Hippocampal formation (tissue), 2 donors: Measurements from ENCODE around the gene RNF207.

Source experiments
- DNase-seq, 2 donors: peaks; one replicate each; lab custom pipeline; 2025; lab: John Stamatoyannopoulos, UW

Gene RNF207

DNA sequence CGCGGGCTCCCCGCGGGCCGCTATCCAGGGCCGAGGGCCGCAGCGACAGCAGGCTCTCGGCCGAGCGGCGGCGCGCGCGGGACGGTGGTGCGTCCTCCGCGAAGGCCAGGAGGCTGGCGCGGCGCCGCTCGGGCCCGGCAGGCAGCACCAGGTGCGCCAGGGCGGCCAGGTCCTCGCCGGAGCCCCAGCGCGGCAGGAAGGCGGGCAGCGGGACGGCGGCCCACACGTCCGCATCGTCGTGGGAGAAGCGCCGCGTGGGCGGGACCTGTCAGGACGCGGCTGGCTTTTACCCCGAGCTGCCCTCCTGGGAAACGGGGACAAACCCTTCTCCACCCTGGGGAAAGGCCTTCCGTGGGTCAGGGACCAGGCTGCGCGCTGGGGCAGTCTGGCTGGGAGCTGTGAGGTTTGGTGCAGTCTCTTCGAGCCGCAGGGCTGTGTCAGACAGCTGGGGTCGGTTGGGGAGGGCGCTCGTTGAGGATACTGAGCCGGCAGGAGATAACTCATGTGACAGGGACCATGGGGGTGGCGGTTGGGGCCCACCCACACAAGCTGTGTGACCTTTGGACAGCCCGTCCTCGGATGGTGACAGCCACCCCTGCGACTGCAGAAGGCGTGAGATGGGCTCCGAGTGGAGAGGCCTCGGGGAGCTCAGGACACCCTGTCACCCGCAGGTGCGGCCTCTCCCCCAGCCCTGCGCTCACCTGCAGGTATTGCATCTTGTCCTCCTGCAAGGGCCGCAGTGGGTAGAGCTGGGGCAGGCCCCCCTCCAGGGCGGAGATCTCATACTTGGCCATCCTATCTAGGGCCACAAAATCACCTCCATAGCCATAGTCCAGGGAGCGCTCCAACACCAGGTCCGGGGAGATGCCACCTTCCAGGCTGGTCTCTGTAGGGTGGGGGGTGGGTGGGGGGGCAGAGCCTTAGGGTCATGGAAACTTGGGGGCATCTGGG is 44.1 kb downstream of the RNF207 start:
- no peak for DNase-seq

DNA sequence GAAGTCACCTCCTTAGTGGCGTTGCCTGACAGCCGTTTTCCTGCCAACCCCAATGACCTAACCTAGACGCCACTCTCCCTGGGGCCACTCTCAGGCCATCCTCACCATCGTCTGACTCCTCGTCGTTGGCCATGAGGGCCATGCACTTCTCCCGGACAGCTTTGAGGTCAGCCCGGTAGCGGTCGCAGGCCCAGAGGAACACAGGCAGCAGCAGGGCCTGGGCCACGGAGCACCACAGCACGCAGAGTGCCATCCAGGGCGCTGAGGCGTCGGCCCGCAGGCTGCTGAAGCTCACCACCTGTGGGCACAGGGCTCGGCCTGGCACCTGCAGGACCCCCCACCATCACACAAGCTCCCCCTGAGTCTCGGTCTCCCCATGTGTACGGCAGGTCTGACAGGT is 45.3 kb downstream of the RNF207 start:
- DNase-seq, result no peak

DNA sequence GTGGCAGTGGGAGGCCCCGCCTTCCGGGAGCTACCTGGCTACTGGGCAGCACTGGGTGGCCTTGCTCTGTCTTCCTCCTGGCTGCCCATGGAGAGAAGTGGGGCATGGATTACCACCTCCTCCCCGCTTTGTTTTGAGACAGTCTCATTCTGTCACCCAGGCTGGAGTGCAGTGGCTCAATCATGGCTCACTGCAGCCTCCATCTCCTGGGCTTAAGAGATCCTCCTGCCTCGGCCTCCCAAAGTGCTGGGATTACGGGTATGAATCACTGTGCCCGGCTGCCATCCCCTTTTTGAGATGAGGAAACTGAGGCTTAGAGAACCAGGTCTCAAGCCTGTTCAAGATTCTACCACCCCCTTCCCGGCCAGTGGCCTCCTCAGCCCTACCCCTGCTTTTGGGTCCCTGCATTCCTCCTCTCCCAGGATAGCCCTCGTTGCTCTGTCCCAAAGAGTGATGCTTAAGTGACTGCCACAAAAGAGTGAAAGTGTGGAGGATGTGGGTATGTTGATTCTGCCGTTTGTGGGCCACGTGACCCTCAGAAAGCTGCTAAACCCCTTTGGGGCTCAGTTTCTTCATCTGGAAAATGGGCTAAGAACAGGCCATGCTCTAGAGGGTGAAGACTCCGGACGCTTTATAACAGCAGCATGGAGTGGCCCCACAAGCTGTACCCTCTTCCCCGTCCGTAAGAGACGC is 45.9 kb downstream of the RNF207 start:
- DNase-seq, result no peak

DNA sequence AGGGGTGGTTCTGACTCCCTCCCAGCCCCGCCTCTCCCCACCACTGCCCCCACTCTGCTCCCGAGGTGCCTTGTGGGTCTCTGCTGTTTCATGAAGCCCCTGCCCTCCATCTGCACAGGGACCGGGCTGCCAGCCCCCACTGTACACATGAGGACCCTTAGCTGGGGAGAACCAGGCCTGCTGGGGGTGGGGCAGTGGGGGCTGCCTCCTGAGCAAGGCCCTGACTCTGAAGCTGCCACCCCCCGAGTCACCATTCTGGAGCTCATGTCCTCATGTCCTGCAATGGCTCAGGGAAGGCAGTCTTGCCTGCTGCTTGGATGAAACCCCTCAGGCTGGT is 46.4 kb downstream of the RNF207 start:
- DNase-seq, result no peak

DNA sequence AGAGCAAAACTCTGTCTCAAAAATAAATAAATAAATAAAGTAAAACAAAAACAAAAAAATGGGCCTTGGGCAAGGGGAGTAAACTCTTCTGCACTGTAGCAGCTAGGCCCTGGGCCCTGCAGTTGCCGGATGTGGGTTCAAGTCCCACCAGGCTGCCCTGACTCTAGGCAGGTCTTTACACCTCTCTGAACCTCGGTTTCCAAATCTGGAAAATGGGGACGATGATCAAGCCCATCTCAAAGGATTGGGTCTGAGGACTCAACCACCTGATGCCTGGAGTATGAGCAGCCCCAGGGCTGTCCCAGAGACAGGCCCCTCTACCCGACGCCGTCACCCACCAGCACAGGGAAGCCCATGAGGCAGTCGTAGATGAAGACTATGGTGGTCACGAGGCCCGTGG is 47.5 kb downstream of the RNF207 start:
- DNase-seq, result no peak

DNA sequence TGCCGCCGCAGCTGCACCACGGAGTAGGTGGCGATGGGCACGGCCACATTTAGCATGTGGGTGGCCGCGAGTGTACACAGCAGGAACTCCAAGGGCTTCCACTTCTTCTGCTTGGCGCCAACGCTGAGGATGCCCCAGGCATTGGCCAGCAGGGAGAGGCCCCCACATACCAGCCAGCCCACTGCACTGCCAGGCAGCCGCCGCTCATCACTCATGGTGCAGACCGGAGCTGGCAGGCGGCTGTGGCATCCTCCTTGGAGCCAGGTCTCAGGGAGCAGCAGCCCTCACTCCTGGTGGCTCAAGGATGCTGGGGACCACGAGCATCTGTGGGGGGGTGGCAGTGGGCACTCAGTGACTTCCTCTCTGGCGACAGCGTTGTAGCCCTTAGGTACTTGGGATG is 48.8 kb downstream of the RNF207 start:
- DNase-seq, result no peak

DNA sequence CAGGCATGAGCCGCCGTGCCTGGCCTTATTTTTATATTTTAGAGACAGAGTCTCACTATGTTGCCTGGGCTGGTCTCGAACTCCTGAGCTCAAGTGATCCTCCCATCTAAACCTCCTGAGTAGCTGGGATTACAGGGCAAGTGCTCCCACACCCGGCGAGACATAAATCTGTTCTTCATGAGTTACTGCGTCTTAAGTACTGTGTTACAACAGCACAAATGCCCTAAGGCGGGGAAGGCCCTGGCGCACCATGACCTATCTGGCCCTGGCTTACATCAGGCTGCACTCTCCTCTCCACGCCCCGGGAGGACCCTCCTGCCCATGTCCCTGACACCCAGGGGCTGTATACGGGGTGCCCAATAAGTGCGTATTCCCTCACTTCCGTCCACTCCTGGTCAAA is 50.7 kb downstream of the RNF207 start:
- no peak for DNase-seq

DNA sequence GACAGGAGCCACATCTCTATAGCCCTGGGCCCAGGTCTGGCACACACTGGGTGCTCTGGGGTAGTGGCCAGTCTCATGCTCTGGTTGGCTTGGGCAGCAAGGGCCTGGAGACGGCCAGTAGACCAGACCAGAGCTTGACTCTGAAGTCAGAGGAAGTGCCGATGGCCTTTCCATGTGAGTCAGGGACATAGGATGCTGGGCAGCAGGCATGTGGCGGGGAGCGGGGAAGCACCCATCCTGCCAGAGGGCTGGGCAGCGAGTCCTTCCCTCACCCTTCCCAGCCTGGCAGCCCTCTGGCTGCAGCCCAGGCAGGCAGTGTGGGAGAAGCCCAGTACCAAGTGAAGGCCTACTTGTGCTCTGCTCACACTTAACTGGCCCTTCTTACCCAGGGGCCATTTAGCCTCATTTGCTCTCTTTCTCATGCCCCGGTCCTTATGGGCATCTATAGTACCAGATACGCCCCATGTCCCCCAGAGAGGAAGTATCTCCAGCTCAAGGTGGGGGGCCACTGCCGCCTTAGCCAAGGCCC is 51.7 kb downstream of the RNF207 start:
- no peak for DNase-seq

DNA sequence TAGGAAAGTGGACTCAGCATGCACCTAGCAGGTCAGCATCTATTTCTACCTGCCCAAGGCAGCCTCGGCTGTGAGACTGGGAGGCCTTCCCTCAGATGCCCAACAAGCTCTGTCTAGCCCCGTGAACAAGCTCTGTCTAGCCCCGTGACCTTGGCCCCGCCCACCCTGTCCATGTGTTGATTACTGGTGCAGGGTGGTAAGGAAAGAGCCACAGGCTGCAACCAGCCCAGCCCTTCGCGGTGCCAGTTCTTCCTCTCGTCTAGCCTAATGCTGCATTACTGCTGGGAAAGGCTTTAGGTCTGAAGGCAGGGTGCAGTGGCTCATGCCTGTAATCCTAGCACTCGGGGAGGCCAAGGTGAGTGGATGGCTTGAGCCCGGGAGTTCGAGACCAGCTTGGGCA is 52.8 kb downstream of the RNF207 start:
- no peak for DNase-seq

DNA sequence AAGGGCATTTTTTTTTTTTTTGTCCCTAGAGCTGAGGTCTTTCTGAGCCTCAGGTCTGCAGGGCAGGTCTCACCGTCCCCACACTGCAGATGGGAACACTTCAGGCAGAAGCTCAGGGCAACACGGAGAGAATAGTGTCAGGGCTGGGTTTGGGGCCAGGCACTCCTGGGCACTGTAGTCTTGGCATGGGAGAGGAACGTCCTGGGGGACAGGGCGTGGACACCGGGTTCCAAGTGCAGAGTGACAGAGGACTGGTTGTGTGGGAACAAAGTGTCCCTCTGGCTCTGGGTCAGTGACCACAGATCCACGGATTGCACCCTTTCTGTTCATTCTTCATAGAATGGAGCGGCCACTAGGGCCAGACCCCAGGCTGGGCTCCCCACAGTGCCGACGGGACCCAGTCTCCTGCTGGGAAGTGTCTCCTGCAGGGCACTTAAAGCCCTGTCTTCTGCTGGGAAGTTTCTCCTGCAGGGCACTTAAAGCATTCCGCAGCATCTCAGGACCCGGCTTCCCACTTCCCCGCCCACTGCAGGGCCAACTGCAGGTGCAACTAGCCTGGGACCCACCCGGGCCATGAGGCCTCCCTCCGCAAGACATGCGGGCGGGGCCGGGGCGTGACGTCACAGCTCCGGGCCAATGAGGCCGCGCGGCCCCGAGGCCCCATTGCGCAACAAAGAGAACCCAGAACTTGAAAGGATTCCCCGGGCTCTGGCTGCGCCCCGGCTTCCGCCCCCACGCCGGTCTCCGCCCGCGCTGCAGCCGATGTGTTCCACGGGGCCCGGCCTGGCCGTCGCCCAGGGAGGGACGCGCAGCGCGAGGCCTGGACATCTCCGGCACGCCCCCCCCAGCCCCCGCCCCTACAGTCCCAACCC is 53.8 kb downstream of the RNF207 start:
- no peak for DNase-seq

DNA sequence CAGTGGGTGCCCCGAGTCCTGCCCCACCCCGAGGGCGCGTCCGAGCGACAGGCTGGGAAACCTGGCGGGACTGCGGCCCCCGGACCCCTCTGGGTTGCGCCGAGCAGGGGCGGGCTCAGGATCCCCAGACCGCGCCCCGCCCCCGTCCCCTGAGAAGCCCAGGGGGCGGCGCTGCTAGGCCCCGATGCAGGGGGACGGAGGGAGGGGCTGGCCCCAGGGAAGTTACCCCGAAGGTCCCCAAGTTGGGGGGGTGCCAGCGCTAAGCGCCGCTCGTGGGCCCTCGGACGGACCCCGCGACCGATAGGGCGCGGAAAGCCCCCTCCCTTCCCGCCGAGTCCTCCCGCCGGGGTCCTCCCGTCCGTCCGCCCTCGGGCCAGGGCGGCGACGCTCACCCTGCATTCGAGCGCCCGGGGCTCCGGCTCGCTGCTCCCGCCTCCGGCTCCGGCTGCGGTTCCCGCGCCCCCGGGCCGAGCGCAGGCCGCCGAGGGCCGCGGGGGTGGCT is 54.6 kb downstream of the RNF207 start:
- no peak for DNase-seq

DNA sequence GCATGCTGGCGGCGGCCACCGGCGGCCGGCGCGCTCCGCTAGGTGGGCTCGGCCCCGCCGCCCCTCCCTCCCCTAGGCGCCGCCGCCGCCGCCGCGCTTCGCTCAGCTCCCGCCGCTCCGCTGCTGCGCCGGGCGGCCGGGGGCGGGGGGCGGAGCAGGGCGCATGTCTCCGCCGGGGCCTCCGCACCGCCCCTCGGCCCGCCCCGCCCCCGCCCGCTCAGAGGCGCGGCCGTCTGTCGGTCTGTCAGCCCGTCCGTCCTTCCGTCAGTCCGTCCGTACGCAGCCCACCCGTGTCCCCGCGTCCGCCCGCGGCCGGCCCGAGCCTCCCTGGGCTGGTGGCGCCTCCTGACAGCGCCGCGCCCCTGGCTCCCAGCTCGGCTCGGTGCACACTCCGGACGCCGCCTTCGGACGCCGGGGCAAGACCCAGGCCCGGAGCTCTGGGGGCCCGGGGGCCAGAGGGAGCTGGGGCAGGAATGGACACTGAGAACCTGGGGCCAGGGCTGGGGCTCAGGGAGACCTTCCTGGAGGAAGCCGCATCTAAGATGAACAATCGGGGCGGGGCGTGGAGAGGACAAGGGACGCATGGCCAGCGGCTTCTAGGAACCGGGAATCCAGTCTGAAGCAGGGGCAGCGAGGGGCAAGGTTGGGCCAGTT is 55.2 kb downstream of the RNF207 start, which contains the start of gene GPR153:
GPR153 (minus strand) TSS at position 138 of the 654 bp plus-strand sequence. CDS start 6,193 bp downstream, outside the sequence.
- DNase-seq, result no peak

DNA sequence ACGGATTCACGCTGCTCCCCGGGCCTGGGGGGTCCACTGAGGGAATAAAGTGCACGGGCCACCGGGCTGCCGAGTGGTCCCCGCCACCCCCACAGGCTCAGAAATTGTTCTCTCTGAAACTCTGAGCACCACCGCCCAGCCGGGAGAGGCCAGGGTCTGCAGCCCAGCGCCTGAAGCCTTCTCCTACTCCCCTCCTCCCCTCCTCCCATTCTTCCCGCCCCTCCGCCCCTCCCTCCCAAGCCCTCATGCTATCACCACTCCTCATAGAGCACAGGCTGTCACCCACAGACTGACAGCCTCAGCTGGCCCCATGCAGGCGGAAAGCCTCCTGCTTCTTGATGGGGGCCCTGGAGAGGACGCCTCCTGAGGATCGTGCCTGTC is 55.7 kb downstream of the RNF207 start:
- no peak for DNase-seq

DNA sequence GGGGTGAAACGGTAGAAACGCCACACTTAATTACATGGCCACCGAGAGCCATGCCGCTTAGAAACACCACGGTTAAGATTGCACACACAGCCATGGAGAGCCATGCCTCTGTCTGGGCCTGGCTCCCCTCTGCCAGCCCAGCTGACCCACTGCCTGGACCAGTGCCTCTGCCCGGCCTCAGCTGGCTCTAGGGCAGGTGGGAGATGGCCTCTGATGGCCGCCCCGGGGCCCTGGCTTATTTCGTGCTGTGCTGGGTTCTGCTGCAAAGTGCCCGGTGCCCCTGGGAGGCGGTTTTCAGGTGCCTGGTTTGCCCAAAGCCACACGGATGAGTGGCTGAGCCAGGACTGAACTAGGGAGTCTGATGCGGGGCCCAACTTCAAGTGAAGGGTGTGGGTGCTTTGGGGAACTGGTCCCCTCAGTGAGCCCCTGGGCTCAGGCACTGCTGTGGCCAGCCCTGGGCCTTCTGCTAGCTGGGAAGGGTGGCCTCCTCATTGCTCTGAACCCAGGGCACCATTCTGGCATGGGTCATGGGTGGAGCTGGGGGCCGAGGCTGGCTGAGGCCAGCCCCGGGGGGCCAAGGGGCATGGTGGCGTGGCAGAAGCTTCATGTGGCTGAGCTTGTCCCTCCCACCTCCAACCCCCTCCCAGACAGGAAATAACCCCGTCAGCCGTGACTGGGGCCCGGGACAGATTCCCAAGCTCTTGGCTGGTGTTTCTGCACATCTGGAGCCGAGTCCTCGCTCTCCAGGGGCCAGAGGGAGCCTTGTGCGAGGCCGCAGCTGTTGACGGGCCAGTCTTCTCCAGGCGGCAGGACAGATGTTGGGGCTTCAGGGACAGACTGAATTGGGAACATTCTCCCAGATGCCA is 56.9 kb downstream of the RNF207 start:
- DNase-seq, result no peak

DNA sequence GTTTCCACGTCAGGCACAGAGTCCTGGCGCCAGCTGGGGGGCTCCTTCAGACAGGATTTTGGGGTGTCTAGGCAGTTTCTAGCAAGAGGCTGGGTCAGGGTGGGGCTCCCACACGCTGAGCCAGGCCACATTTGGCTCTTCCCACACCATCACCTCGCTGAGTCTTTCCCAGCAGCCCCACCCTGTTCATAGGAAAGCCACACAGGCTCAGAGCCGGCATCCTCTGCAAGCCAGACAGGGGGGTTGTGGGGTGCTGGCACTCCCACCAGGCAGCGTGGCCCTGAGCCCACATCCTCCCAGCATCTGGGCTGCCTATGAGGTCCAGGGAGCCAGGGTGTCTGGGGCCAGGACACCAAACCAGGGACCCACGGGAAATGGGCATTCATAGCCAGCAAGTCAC is 57.8 kb downstream of the RNF207 start:
- DNase-seq, result no peak

DNA sequence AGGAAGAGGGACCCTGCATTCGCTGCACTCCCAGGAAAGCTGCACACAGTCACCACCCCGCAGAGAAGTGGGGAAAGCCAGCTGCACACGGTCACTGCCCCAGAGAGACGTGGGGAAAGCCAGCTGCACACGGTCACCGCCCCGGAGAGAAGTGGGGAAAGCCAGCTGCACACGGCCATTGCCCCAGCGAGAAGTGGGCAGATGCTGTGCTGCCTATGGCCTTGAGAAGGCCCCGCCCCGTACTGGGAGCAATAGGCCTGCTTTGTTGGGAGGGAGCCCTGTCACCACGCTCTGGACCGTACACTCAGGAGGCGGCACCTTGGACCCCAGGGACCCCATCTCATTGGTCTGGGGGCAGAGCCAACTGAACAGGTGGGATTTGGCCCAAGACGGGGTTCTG is 59.2 kb downstream of the RNF207 start:
- DNase-seq, result no peak

DNA sequence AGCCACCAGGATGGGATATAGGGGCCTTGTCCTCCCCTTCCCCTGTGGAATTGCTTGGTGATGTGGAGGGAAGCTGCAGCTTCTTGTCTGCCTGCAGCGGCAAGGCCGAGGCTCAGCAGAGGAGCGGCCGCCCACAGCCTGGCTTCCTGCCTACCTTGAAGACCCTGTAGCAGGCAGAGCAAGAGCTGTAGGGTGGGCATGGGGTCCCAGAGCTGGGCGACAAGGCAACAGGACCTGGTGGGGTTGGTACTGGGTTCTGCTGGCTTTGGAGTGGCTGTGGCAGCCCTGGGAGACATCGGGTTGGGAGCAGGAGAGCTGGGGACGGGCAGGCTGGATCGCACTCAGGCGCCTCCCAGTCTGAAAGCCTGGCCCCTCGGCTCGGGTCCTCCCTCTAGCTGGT is 60.7 kb downstream of the RNF207 start:
- DNase-seq, result no peak

DNA sequence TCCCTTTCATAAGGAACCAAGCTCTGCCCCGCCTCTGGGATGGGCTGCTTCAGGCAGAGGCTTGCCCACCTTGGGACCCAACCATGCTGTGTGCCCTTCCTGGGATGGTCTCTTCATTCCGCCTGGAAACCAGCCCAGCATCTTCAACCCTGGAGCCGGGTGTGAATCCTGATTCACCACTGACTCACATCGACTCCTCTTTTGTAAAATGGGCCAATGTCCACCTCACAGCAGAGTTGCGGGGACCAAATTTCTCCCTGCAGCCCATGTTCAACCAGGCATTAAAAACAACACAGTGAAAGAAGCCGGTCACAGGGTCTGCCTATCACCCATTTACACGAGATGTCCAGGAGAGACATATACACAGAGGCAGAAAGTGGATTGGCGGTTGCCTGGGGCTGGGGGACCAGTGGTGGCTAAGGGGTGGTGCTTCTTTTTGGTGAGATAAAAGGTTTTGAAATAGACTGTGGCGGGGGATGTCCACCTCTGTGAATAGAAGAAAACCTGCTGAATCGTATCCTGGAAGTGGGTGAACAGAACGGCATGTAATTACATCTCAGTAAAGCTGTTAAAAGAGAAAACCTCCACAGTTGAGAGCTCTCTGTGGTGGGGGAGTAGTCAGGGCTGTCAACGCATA is 61.9 kb downstream of the RNF207 start:
- no peak for DNase-seq

DNA sequence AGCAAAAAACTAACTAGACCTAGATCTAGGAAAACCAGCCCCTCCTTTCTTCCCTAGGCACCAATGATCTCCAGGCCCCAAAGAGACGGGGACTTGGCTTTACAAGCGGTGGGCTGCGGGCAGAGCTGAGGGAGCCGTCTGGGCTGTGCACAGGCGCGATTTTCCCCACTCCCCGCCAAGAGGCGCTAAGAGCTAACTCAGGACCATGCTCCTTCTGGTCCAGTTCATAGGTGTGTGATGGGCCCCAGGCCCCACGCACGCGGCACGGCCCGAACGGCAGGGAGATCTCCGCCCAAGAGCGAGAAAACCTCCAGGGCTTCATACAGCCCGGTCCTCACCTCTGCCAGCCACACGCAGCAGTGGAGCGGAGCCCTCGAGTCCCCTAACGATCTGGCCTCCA is 62.5 kb downstream of the RNF207 start:
- no peak for DNase-seq

DNA sequence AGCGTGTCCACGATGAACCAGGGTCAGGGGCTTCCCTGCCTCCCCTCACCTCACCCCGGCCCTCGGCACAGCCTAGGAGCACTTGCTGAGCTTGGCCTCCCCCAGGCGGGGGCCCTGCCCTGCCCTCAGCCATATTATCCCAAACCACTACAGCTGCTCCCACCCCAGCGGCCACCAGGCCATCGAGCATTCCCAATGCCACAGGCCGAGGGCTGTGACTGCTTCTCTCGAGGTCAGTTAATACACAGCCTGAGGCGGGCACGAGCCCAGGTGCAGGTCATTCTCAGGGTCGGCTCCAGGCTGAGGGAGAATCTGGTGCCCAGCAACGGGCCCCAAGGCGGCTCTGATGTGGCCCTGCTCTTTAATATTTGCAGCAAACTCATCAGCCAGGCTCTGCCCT is 63.4 kb downstream of the RNF207 start:
- DNase-seq, result no peak
